Renal cortical epithelial cell (primary cell): ENCODE measurements around the gene SARNP. TPM values are rescaled to one million over a fixed set of nuclear protein-coding genes. Genes with fewer than 3 reads are reported as not detected.

ENCODE experiments used
- DNase-seq: peaks from one replicate; pipeline ENCODE4 v3.0.0-alpha.2; 2011; ENCODE audit warnings: low read depth
- total RNA-seq: library from RNA; depleted of rRNA; stranded (reverse); fragments of >200 nt; gene quantifications from 2 replicates; pipeline ENCODE4 v1.2.3, GENCODE V29; 2014

The SARNP gene
- total RNA-seq, 1 donor from 2014 or later, result 123 TPM

GRCh38 chr12:55724226-55724939 lies 93.1 kb downstream of the SARNP start:
- DNase-seq, result peak; percentile 55

- DNase-seq, result no peak
These were observed 93.9 kb downstream of the SARNP start for GRCh38 chr12:55723516-55724225.

GRCh38 chr12:55722948-55723347 lies 94.6 kb downstream of the SARNP start:
- DNase-seq, result peak; percentile 57

- no peak for DNase-seq
These were observed 95.8 kb downstream of the SARNP start for GRCh38 chr12:55721601-55722213.

- peak; percentile 91 for DNase-seq
These were observed 96.6 kb downstream of the SARNP start for GRCh38 chr12:55720894-55721444.

GRCh38 chr12:55720071-55720564 lies 97.4 kb downstream of the SARNP start, which contains the start of gene RDH5:
Gene RDH5 (plus strand): TSS chr12:55720393. CDS start chr12:55721185, 792 bp downstream.
- peak; percentile 91 for DNase-seq

GRCh38 chr12:55719371-55719770 lies 98.2 kb downstream of the SARNP start:
- DNase-seq, result no peak

- no peak for DNase-seq
These were observed 98.8 kb downstream of the SARNP start for GRCh38 chr12:55718624-55719275.

GRCh38 chr12:55718015-55718414 lies 99.5 kb downstream of the SARNP start:
- DNase-seq, result peak; percentile 54

GRCh38 chr12:55717011-55718007 lies 100.2 kb downstream of the SARNP start:
- DNase-seq, result peak; percentile 91

- no peak for DNase-seq
These were observed 101.0 kb downstream of the SARNP start for GRCh38 chr12:55716582-55716957.

- DNase-seq, result peak; percentile 71
These were observed 101.5 kb downstream of the SARNP start, which contains the start of gene BLOC1S1 for GRCh38 chr12:55715833-55716581. Gene BLOC1S1 (plus strand): TSS chr12:55716046. CDS start chr12:55716052, 6 bp downstream.

GRCh38 chr12:55715169-55715764 lies 102.3 kb downstream of the SARNP start:
- no peak for DNase-seq

- DNase-seq, result peak; percentile 41
These were observed 103.8 kb downstream of the SARNP start for GRCh38 chr12:55713721-55714120.

GRCh38 chr12:55712700-55713415 lies 104.7 kb downstream of the SARNP start:
- DNase-seq, result no peak

GRCh38 chr12:55711786-55712553 lies 105.6 kb downstream of the SARNP start:
- DNase-seq, result no peak

GRCh38 chr12:55708695-55709233 lies 108.8 kb downstream of the SARNP start:
- DNase-seq, result no peak
